A673 (cell line): Measurements from ENCODE around the gene TAS1R2.

ENCODE experiments used
- CTCF ChIP-seq: fragments of 300-800, 200-600 bp; sonication (generic); conservative IDR thresholded peaks from 2 replicates; pipeline ENCODE4 v1.5.1; 2017; ENCODE audit warnings: low read depth, mild to moderate bottlenecking, antibody characterized with exemption, low read length, moderate library complexity, mixed read lengths
- EZH2 ChIP-seq: fragments of 200-600 bp; sonication (generic); IDR thresholded peaks from 2 replicates; pipeline ENCODE4 v1.6.1; 2017; ENCODE audit warnings: borderline replicate concordance, low read depth, mild to moderate bottlenecking, mixed read lengths, antibody characterized with exemption, low read length; ENCODE audit not compliant: poor library complexity, severe bottlenecking

DNA sequence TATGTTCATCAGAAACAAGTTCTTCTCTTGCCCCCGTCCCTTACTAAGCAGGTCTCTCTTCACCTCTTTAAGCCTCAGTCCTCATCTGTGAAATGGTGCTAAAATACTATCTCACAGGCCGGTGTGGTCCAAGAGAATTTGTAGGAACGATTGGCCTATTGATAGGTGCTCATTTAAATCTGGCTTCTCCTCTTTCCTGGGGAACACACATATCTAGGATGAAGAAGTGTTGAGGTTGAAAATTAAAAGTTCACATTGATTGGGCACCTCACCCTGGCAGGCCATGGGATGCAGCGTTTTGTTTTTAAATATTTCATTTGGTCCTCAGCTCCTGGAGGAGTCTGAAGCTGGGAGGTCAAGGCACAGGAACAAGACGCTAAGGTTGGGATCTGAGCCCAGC is 8.9 kb upstream of the TAS1R2 start:
- TF ChIP-seq CTCF: no peak
- TF ChIP-seq EZH2: no peak
